A549 (cell line): ENCODE measurements around the gene RFWD3. TPM values are rescaled to one million over a fixed set of nuclear protein-coding genes. Genes with fewer than 3 reads are reported as not detected.
"Not testable (repeated sequence)": the region's sequence is repeated elsewhere in the genome, so short reads cannot be mapped to it uniquely, and the experiment has no call there.

Experiments
- ATAC-seq, 2 experiments: fragments of 200-7000 bp in 1 of 2; fragments of >200 bp in 1 of 2; cut with Nextera tagmentation in 1 of 2; cut with Tn5 transposase in 1 of 2; 3 replicates each; pipeline versions ENCODE4 v1.8.0 to v1.9.1; 2018 to 2020; ENCODE audit warnings: mild to moderate bottlenecking in 1 of 2, moderate library complexity in 1 of 2
- CTCF ChIA-PET: fragments of 300-600 bp; sonication (Branson Sonifier 250); formaldehyde crosslinking; extraction: SDS; loops from one replicate; lab custom pipeline; 2021; ENCODE audit warnings: antibody characterized with exemption, inconsistent platforms; lab: Yijun Ruan, JAX
- POLR2A ChIA-PET: fragments of 350-600 bp; formaldehyde crosslinking; extraction: SDS; loops from one replicate; lab custom pipeline; 2021; ENCODE audit warnings: antibody characterized with exemption, inconsistent platforms; lab: Yijun Ruan, JAX
- DNase-seq, 2 experiments: peaks; one replicate each; pipeline versions ENCODE4 v3.0.0 to v3.0.0-alpha.2; 2011 to 2016; ENCODE audit warnings: low read depth in 1 of 2, low spot score in 1 of 2
- FAIRE-seq: peaks from 2 replicates; lab custom pipeline; 2011; peaks lifted over from hg19 to GRCh38; lab: Jason Lieb, UNC
- H3K27ac ChIP-seq, 2 experiments: fragments of >200 bp; sonication (Bioruptor Twin); formaldehyde crosslinking; 3 replicates each; pipeline ENCODE4 v1.5.1; 2016 to 2017
- H3K4me1 ChIP-seq: fragments of >200 bp; sonication (Bioruptor Twin); formaldehyde crosslinking; 3 replicates; pipeline ENCODE4 v1.6.1; 2016
- H3K4me2 ChIP-seq: fragments of >200 bp; sonication (Bioruptor Twin); formaldehyde crosslinking; 3 replicates; pipeline ENCODE4 v1.6.1; 2016
- H3K4me3 ChIP-seq: fragments of >200 bp; sonication (Bioruptor Twin); formaldehyde crosslinking; 3 replicates; pipeline ENCODE4 v1.5.1; 2016
- H3K9me3 ChIP-seq: fragments of >200 bp; sonication (Bioruptor Twin); formaldehyde crosslinking; 3 replicates; pipeline ENCODE4 v1.6.1; 2016
- CBX2 ChIP-seq: fragments of 200-600 bp; sonication (generic); IDR thresholded peaks from 2 replicates; pipeline ENCODE4 v1.6.1; 2016; ENCODE audit warnings: low read depth, mild to moderate bottlenecking, borderline replicate concordance
- CHD2 ChIP-seq: fragments of 150-350 bp; IDR thresholded peaks from 2 replicates; pipeline ENCODE4 v1.6.1; 2014; ENCODE audit warnings: low read length; ENCODE audit not compliant: partially characterized antibody
- EHMT2 ChIP-seq: fragments of 200-600 bp; sonication (generic); IDR thresholded peaks from 2 replicates; pipeline ENCODE4 v1.6.1; 2016; ENCODE audit warnings: antibody characterized with exemption, low read depth, mild to moderate bottlenecking, moderate library complexity
- EP300 ChIP-seq, 2 experiments: fragments of >200 bp; sonication (Bioruptor Twin); formaldehyde crosslinking; IDR thresholded peaks; 2 replicates in 1 of 2; 3 replicates in 1 of 2; pipeline ENCODE4 v1.6.1; 2016 to 2017
- ESRRA ChIP-seq: fragments of 150-350 bp; IDR thresholded peaks from 2 replicates; pipeline ENCODE4 v1.6.1; 2014; ENCODE audit warnings: mild to moderate bottlenecking, low read length, borderline replicate concordance
- FOSB ChIP-seq: fragments of 250-450 bp; sonication (Bioruptor Pico); IDR thresholded peaks from 2 replicates; pipeline ENCODE4 v1.5.0; 2020; ENCODE audit warnings: mild to moderate bottlenecking, moderate library complexity
- FOXS1 ChIP-seq: fragments of 250-450 bp; sonication (Bioruptor Pico); IDR thresholded peaks from 2 replicates; pipeline ENCODE4 v1.5.0; 2020; ENCODE audit warnings: mild to moderate bottlenecking, moderate library complexity
- HDAC2 ChIP-seq: fragments of 200-600 bp; sonication (generic); IDR thresholded peaks from 2 replicates; pipeline ENCODE4 v1.6.1; 2016
- HEYL ChIP-seq: fragments of 250-450 bp; sonication (Bioruptor Pico); IDR thresholded peaks from 2 replicates; pipeline ENCODE4 v1.8.0; 2021; ENCODE audit warnings: mild to moderate bottlenecking, moderate library complexity
- HOXB5 ChIP-seq: fragments of 250-450 bp; sonication (Bioruptor Pico); IDR thresholded peaks from 2 replicates; pipeline ENCODE4 v1.5.0; 2020; ENCODE audit warnings: mild to moderate bottlenecking, moderate library complexity
- JUN ChIP-seq, 2 experiments: fragments of >200 bp; sonication (Bioruptor Twin); formaldehyde crosslinking; IDR thresholded peaks; 2 replicates in 1 of 2; 3 replicates in 1 of 2; pipeline ENCODE4 v1.6.1; 2016 to 2017
- KDM1A ChIP-seq: fragments of 200-600 bp; sonication (generic); IDR thresholded peaks from 2 replicates; pipeline ENCODE4 v1.6.1; 2016; ENCODE audit warnings: low read depth, mild to moderate bottlenecking
- NPAS2 ChIP-seq: fragments of 250-450 bp; sonication (Bioruptor Pico); IDR thresholded peaks from 2 replicates; pipeline ENCODE4 v1.8.0; 2022; ENCODE audit warnings: mild to moderate bottlenecking, moderate library complexity, borderline replicate concordance
- NR3C1 ChIP-seq: fragments of >200 bp; sonication (Bioruptor Twin); formaldehyde crosslinking; IDR thresholded peaks from 3 replicates; pipeline ENCODE4 v1.6.1; 2017
- POLR2A ChIP-seq: IDR thresholded peaks from 2 replicates; pipeline ENCODE4 v1.6.1; 2012; ENCODE audit warnings: mild to moderate bottlenecking, low read length
- RARB ChIP-seq: fragments of 250-450 bp; sonication (Bioruptor Pico); IDR thresholded peaks from 2 replicates; pipeline ENCODE4 v1.8.0; 2021; ENCODE audit warnings: mild to moderate bottlenecking, moderate library complexity
- RCOR1 ChIP-seq: fragments of 150-350 bp; IDR thresholded peaks from 2 replicates; pipeline ENCODE4 v1.6.1; 2014; ENCODE audit warnings: antibody characterized with exemption, low read length, low read depth
- RNF2 ChIP-seq: fragments of 200-600 bp; sonication (generic); IDR thresholded peaks from 2 replicates; pipeline ENCODE4 v1.6.1; 2016; ENCODE audit warnings: low read depth, mild to moderate bottlenecking, antibody characterized with exemption, moderate library complexity, borderline replicate concordance
- SREBF2 ChIP-seq: fragments of 450-650 bp; IDR thresholded peaks from 2 replicates; pipeline ENCODE4 v1.6.1; 2014; ENCODE audit warnings: mild to moderate bottlenecking, moderate library complexity
- TP53 ChIP-seq: fragments of 250-450 bp; sonication (Bioruptor Pico); IDR thresholded peaks from 2 replicates; pipeline ENCODE4 v1.5.0; 2021; ENCODE audit warnings: mild to moderate bottlenecking, moderate library complexity
- ZC3H11A ChIP-seq: fragments of 450-650 bp; IDR thresholded peaks from 2 replicates; pipeline ENCODE4 v1.6.1; 2014; ENCODE audit warnings: antibody characterized with exemption, mild to moderate bottlenecking
- ZFP36 ChIP-seq: fragments of 450-650 bp; IDR thresholded peaks from 2 replicates; pipeline ENCODE4 v1.6.1; 2014; ENCODE audit warnings: borderline replicate concordance; ENCODE audit not compliant: partially characterized antibody
- ZNF302 ChIP-seq: fragments of 250-450 bp; sonication (Bioruptor Pico); IDR thresholded peaks from 2 replicates; pipeline ENCODE4 v1.9.0; 2021; ENCODE audit warnings: inconsistent platforms, mild to moderate bottlenecking, moderate library complexity
- ZSCAN20 ChIP-seq: fragments of 250-450 bp; sonication (Bioruptor Pico); IDR thresholded peaks from 2 replicates; pipeline ENCODE4 v1.8.0; 2022; ENCODE audit warnings: mild to moderate bottlenecking, moderate library complexity
- WGBS: methylation state at CpG from one replicate; pipeline ENCODE4 v1.1.6; 2017; ENCODE audit errors: missing lambda C conversion rate; 5-methylcytosine and 5-hydroxymethylcytosine counted together
- polyA plus RNA-seq, 4 experiments: library from polyadenylated mRNA; depleted of rRNA in 3 of 4; stranded (reverse); fragments of >200 nt; fragmentation: RNase III in 1 of 4; extraction: RNeasy Plus Mini Kit Qiagen cat#74134 plus additional on column Dnase treatment in 1 of 4; gene quantifications; 2 replicates in 3 of 4; 3 replicates in 1 of 4; pipeline ENCODE4 v1.2.3, GENCODE V29; 2011 to 2017
- TF ChIP-seq, protein P1 (sequence below): fragments of 450-650 bp; IDR thresholded peaks from 2 replicates; pipeline ENCODE4 v1.6.1; 2014; ENCODE audit warnings: antibody characterized with exemption

Gene RFWD3
- polyA plus RNA-seq, 2 of the 4 experiments (the other 2 are of a cell fraction): 36.1 to 50.6 TPM

DNA sequence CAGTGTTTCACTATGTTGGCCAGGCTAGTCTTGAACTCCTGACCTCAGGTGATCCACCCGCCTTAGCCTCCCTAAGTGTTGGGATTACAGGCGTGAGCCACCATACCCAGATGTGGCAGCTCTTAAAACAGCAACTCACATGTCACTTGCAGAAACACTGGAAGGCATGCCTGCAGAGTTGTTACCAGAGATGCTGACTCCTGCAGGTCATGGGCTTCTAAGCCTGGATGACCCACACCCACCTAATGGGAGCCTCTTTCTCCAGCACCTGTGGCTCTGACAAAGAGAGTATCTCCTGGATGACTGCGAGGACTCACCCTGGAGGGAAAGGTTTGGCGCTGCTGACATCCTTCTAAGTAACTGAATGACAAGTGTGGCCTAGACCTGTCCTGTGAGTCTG lies 11.2 kb upstream of the RFWD3 start:
- ChIA-PET CTCF (interaction anchor here (0.6 to 1.2 kb wide), 2 partner anchors 62 to 184 kb away, joined by 3 to 4 read pairs; no protein-coding TSS in a partner anchor), POLR2A (no interaction called here)
- no peak for DNase-seq
- H3K4me3 ChIP-seq: no peak overlapping the region
- 87% methylated on average over 4 of the region's 4 CpGs for WGBS
- H3K4me1 ChIP-seq: no peaks in the 10 kb centered on the region
- TF ChIP-seq RARB (CRISPR knock-in tag) (no peak), ZFP36 (no peak), FOSB (CRISPR knock-in tag) (no peak), CHD2 (no peak), ZSCAN20 (CRISPR knock-in tag) (no peak), SREBF2 (no peak), NPAS2 (CRISPR knock-in tag) (no peak), CBX2 (no peak), FOXS1 (CRISPR knock-in tag) (no peak), TP53 (no peak), RCOR1 (no peak), HEYL (CRISPR knock-in tag) (no peak)
- TF ChIP-seq, protein P1, sequence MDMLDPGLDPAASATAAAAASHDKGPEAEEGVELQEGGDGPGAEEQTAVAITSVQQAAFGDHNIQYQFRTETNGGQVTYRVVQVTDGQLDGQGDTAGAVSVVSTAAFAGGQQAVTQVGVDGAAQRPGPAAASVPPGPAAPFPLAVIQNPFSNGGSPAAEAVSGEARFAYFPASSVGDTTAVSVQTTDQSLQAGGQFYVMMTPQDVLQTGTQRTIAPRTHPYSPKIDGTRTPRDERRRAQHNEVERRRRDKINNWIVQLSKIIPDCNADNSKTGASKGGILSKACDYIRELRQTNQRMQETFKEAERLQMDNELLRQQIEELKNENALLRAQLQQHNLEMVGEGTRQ: no peak
- TF ChIP-seq, all 56 proteins: peak for 0
- Histone ChIP-seq H3K4me2 (no peak overlapping the region), H3K9me3 (no peaks in the 10 kb centered on the region), H3K27ac (no peak overlapping the region)
- FAIRE-seq (no peak), ATAC-seq (no peak)

DNA sequence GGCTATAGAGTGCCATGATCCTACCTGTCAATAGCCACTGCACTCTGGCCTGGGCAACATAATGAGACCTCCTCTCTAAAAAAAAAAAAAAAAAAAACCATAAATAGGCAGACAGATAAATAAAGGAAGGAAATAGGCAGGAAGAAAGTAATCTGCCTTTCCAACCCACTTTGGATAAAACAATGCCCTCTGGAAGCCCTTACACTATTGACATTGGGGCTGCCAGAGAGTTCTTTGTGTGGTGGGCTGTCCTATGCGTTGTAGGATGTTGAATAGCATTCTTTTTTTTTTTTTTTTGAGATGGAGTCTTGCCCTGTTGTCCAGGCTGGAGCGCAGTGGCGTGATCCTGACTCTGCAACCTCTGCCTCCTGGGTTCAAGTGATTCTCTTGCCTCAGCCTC lies 7.2 kb upstream of the RFWD3 start:
- FAIRE-seq: no peak
- WGBS: 96% methylated on average over 3 of the region's 3 CpGs

DNA sequence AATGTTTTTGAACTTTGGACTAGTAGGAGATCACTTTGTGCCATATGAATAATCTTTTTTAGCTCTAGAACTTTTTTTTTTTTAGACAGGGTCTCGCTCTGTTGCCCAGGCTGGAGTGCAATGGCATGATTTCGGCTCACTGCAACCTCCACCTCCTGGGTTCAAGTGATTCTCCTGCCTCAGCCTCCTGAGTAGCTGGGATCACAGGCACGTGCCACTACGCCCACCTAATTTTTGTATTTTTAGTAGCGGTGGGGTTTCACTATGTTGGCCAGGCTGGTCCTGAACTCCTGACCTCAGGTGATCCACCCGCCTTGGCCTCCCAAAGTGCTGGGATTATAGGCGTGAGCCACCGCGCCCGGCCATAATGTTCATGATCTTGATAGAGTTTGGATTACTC lies 2.2 kb upstream of the RFWD3 start:
- not testable (repeated sequence) for H3K4me2 ChIP-seq, FAIRE-seq, H3K27ac ChIP-seq, DNase-seq, ATAC-seq, H3K4me3 ChIP-seq, H3K9me3 ChIP-seq
- POLR2A ChIA-PET: interaction anchor here (0.6 kb wide), 1 partner anchor 60 kb away, joined by 4 read pairs; no protein-coding TSS in a partner anchor
- CTCF ChIA-PET: interaction anchor here (0.7 to 2.3 kb wide), 5 partner anchors 14 to 194 kb away, joined by 3 to 11 read pairs (median 4); no protein-coding TSS in a partner anchor
- H3K4me1 ChIP-seq: peaks cover 12% of the 10 kb centered on the region; the same call in 1 of the 3 replicates
- WGBS: 96% methylated on average over 10 of the region's 10 CpGs

More for the DNA sequence above, 7.2 kb upstream of the RFWD3 start:
- CTCF ChIA-PET: interaction anchor here (0.6 to 2.3 kb wide), 3 partner anchors 70 to 189 kb away, joined by 3 to 7 read pairs (median 4); no protein-coding TSS in a partner anchor
- no peaks in the 10 kb centered on the region for H3K4me1 ChIP-seq
- POLR2A ChIA-PET: interaction anchor here (0.7 kb wide), 1 partner anchor 22 kb away, joined by 3 read pairs; no protein-coding TSS in a partner anchor
- no peaks in the 10 kb centered on the region for H3K9me3 ChIP-seq
- TF ChIP-seq JUN (IDR thresholded peaks at IDR 0.05): no peak
- no peak overlapping the region for H3K4me2 ChIP-seq
- H3K4me3 ChIP-seq: no peak overlapping the region
- ATAC-seq (no peak), DNase-seq (no peak)
- H3K27ac ChIP-seq: no peak overlapping the region

DNA sequence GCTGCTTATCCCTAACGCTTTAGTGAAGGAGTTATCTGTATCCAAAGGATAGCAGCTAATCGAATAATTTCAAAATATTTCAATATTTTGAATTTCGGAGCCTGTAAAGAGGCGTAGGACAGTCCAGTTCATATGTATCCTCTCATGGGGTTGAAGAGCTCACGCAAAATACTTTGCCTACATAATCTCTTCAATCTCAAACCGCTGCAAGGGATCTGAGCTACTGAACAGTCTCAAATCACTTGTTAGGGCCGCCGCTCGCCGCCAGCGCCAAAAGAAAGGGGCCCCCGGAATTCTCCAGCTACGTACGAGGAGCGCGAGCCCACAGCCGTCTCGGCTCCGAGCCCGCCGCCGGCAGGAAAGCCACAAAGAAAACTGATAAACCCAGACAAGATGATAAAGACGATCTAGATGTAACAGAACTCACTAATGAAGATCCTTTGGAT lies 601 bp upstream of the RFWD3 start:
- no peak for TF ChIP-seq RARB (CRISPR knock-in tag)
- TF ChIP-seq EP300 (IDR thresholded peaks at IDR 0.05): no peak
- TF ChIP-seq FOXS1 (CRISPR knock-in tag): no peak
- TF ChIP-seq HDAC2: no peak
- no peak for TF ChIP-seq POLR2A
- TF ChIP-seq HOXB5 (CRISPR knock-in tag): no peak
- no peak for TF ChIP-seq ESRRA
- no peak for TF ChIP-seq ZNF302 (CRISPR knock-in tag)
- no peak for TF ChIP-seq NPAS2 (CRISPR knock-in tag)
- no peak for TF ChIP-seq RNF2
- no peak for TF ChIP-seq EHMT2
- TF ChIP-seq KDM1A: no peak
- TF ChIP-seq ZC3H11A: no peak
- no peak for TF ChIP-seq NR3C1
- TF ChIP-seq, all 56 proteins: peak for 0
- H3K4me3 ChIP-seq: peak overlapping the region; percentile 91
- WGBS: 13% methylated on average over 23 of the region's 23 CpGs
- peak overlapping the region; percentile 82 for H3K4me2 ChIP-seq
- POLR2A ChIA-PET: interaction anchor here (0.6 to 1.6 kb wide), 10 partner anchors 11 to 318 kb away, joined by 3 to 18 read pairs (median 4); partner anchors contain the start of genes GLG1, MLKL and WDR59
- FAIRE-seq (no peak), ATAC-seq (peak in 1 of 2 experiments; percentile 26; a peak in 3 of 6 replicates), DNase-seq (peak in 1 of 2 experiments; percentile 14)
- peak overlapping the region; percentile 77 to 87 for H3K27ac ChIP-seq
- peaks cover 12% of the 10 kb centered on the region; the same call in 1 of the 3 replicates for H3K4me1 ChIP-seq
- no peaks in the 10 kb centered on the region for H3K9me3 ChIP-seq
- CTCF ChIA-PET: interaction anchor here (0.8 to 2.3 kb wide), 7 partner anchors 12 to 198 kb away, joined by 3 to 11 read pairs (median 4); partner anchors contain the start of gene MLKL
